Fibroblast of villous mesenchyme (primary cell): ENCODE measurements around the gene SH2D2A. TPM values are rescaled to one million over a fixed set of nuclear protein-coding genes. Genes with fewer than 3 reads are reported as not detected.
A peak's percentile ranks its signal among the peaks of the same experiment; 100 is the strongest.

Source experiments
- DNase-seq: peaks from one replicate; pipeline ENCODE4 v3.0.0-alpha.2; 2010; ENCODE audit warnings: low read depth
- H3K4me3 ChIP-seq: 2 replicates; pipeline ENCODE4 v1.5.1; 2011; ENCODE audit warnings: low read depth, mild to moderate bottlenecking, low read length
- CTCF ChIP-seq: IDR thresholded peaks from 2 replicates; pipeline ENCODE4 v1.5.1; 2012; ENCODE audit warnings: low read depth, mild to moderate bottlenecking, low read length; ENCODE audit not compliant: insufficient read depth
- total RNA-seq: library from RNA; depleted of rRNA; stranded (reverse); fragments of >200 nt; gene quantifications from 2 replicates; pipeline ENCODE4 v1.2.3, GENCODE V29; 2012

Gene SH2D2A
- total RNA-seq, 1 donor = not detected

DNA sequence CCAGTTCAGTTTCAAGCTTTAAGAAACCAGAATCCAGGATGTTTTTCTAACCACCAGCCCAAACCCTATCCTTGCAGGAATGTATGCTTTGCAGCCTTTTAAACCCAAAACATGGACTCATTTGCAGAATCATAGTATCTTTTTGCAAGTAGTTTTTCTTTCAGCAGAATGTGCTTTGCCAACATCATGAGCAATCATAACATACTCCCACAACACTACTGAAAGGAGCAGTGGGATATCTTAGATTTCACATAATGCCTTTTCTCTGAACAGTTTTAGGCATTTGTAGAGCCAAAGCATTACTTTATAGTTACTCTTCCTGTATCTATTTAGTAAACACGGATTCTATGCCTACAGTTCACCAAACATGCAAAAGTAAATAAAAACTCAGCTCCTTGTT lies 10.0 kb upstream of the SH2D2A start:
- peak; percentile 58 for DNase-seq
- no peak overlapping the region for H3K4me3 ChIP-seq
- TF ChIP-seq CTCF = no peak

DNA sequence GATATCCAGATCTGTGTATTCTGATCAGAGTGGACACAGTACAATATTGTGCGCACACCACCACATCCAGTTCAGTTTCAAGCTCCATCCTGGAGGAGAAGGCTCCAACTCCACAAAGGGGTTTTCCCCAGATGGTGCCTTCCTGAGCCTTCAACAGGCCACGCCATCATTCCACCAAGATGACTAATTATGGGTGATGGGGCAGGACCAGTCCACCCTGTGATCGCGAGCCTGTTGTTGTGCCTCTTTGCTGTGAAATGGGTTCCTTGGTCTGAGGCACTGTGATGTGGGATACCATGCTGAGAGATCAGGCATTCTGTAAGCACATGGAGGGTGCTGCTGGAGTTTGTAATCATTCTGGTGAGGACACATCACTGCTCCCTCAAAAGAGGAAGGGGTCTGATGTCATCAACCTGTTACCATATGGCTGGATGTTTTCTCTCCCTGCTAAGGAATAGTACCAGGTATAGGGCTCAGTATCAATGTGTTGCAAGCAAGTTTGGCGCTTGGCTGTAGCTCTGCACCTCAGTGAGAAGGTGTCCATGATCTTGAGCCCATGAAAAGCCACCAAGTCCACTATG lies 6.7 kb upstream of the SH2D2A start:
- no peak for DNase-seq

GRCh38 chr1:156822680-156823079 lies 6.0 kb upstream of the SH2D2A start:
- no peak overlapping the region for H3K4me3 ChIP-seq
- no peak for TF ChIP-seq CTCF
- no peak for DNase-seq

More for the DNA sequence above, 6.7 kb upstream of the SH2D2A start:
- no peak overlapping the region for H3K4me3 ChIP-seq
- no peak for TF ChIP-seq CTCF

- no peak for TF ChIP-seq CTCF
- no peak overlapping the region for H3K4me3 ChIP-seq
- peak; percentile 78 for DNase-seq
Measured at GRCh38 chr1:156821801-156822200, 5.2 kb upstream of the SH2D2A start.

- no peak overlapping the region for H3K4me3 ChIP-seq
Measured at GRCh38 chr1:156815961-156816422, 656 bp downstream of the SH2D2A start.

DNA sequence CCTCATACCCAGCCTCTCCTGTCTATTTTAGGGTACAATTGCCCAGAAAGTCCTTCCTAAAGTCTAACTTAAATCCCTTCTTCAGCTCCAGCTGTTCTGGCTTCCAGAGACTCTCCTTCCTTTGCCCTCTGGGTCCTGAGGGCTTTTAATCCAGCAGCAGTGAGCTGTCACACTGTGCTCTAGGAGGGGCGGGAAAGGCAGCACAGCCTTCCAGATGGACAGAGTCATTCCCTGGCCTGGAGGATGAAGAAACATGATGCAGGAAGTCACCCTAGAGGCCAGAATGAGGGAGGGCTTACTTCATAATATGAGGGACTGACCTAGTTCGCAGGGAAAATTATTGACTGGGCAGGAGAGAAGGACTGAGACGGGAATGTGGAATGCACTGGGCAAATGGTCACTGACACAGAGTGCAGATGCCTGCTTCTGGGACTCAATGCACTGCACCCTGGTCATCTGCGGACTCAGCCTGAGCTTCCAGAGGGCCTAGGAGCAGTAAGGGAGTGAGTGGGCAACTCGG lies 1.3 kb downstream of the SH2D2A start:
- TF ChIP-seq CTCF = peak; percentile 34
- DNase-seq = peak; percentile 93
- H3K4me3 ChIP-seq = no peak overlapping the region

More at GRCh38 chr1:156815961-156816422, 656 bp downstream of the SH2D2A start:
- no peak for TF ChIP-seq CTCF
- DNase-seq = no peak
